ENCODE data around the gene OVOL2. TPM values are rescaled to one million over a fixed set of nuclear protein-coding genes. Genes with fewer than 3 reads are reported as not detected.

Gene OVOL2
- total RNA-seq, 3 donors from 2014 or later (not counting 1 experiment from before 2014, with no cell fraction given) = not detected

DNA sequence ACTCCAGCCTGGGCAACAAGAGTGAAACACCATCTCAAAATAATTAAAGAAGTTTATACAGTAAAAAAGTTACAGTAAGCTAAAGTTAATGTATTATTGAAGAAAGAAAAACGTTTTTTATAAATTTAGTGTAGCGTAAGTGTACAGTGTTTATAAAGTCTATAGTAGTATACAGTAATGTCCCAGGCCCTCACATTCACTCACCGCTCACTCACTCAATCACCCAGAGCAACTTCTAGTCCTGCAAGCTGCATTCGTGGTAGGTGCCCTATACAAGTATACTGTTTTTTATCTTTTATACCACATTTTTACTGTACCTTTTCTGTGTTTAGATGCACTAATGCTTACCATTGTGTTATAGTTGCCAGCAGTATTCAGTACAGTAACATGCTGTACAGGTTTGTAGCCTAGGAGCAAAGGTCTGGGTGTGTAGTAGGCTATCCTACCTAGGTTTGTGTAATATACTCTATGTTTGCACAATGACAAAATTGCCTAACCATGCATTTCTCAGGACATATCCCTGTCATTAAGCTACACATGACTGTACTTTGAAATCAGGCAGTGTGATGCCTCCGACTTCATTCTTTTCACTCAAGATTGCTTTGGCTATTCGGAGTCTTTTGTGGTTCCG, 72.2 kb downstream of the OVOL2 start:
- intact Hi-C loops (cut with micrococcal nuclease) = no loop called here
- Mint-ChIP-seq H3K4me1 (peaks cover 0 to 5% of the 10 kb centered on the region in 2 donors), H3K36me3 (no peaks in the 10 kb centered on the region), H3K9me3 (no peaks in the 10 kb centered on the region), H3K27me3 (ENCODE audit: low read depth in 2 of 2) (no peaks in the 10 kb centered on the region), H3K4me3 (no peak overlapping the region), H3K27ac (no peak overlapping the region)
- Histone ChIP-seq H3K36me3 (ENCODE audit: control insufficient read depth, insufficient read depth, low read length) (peaks cover 21% of the 10 kb centered on the region), H3K27ac (ENCODE audit: low read length) (no peak overlapping the region), H3K27me3 (ENCODE audit: control insufficient read depth, insufficient read depth, low read length) (no peaks in the 10 kb centered on the region), H3K4me1 (ENCODE audit: control insufficient read depth, insufficient read depth, low read length) (no peaks in the 10 kb centered on the region), H3K4me3 (ENCODE audit: low read length) (no peak overlapping the region), H3K9me3 (ENCODE audit: control insufficient read depth, insufficient read depth, low read length) (no peaks in the 10 kb centered on the region)
- TF ChIP-seq, protein P1, sequence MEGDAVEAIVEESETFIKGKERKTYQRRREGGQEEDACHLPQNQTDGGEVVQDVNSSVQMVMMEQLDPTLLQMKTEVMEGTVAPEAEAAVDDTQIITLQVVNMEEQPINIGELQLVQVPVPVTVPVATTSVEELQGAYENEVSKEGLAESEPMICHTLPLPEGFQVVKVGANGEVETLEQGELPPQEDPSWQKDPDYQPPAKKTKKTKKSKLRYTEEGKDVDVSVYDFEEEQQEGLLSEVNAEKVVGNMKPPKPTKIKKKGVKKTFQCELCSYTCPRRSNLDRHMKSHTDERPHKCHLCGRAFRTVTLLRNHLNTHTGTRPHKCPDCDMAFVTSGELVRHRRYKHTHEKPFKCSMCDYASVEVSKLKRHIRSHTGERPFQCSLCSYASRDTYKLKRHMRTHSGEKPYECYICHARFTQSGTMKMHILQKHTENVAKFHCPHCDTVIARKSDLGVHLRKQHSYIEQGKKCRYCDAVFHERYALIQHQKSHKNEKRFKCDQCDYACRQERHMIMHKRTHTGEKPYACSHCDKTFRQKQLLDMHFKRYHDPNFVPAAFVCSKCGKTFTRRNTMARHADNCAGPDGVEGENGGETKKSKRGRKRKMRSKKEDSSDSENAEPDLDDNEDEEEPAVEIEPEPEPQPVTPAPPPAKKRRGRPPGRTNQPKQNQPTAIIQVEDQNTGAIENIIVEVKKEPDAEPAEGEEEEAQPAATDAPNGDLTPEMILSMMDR (IDR thresholded peaks at IDR 0.05) = no peak
- WGBS (ENCODE audit: insufficient coverage) = 98% methylated on average over 5 of the region's 7 CpGs
- DNase-seq (no peak), ATAC-seq (no peak)

DNA sequence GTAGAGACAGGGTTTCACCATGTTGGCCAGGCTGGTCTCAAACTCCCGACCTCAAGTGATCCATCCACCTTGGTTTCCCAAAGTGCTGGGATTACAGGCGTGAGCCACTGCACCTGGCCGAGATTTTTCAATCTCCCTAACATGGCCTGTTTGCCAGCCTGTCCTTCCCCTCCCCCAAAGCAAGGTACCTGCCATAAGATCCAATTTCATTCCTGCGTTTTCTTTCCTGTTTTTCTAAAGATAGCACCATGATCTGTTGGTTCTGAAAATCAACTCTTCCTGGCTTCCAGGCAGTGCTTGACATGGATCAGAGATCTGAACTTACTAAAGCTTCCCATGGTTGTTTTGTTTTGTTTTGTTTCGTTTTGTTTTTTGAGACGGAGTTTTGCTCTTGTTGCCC, 81.4 kb downstream of the OVOL2 start:
- WGBS (ENCODE audit: insufficient coverage) = 94% methylated on average over 6 of the region's 6 CpGs
- no peak overlapping the region for H3K27ac Mint-ChIP-seq
- H3K36me3 Mint-ChIP-seq = no peaks in the 10 kb centered on the region
- peaks cover 22 to 32% of the 10 kb centered on the region in 2 donors for H3K4me1 Mint-ChIP-seq
- H3K4me1 ChIP-seq (ENCODE audit: control insufficient read depth, insufficient read depth, low read length) = peaks cover 14% of the 10 kb centered on the region
- TF ChIP-seq, protein P1 (IDR thresholded peaks at IDR 0.05) = no peak
- H3K4me3 ChIP-seq (ENCODE audit: low read length) = no peak overlapping the region
- H3K9me3 ChIP-seq (ENCODE audit: control insufficient read depth, insufficient read depth, low read length) = no peaks in the 10 kb centered on the region
- DNase-seq (no peak), ATAC-seq (no peak)
- H3K36me3 ChIP-seq (ENCODE audit: control insufficient read depth, insufficient read depth, low read length) = peaks cover 9% of the 10 kb centered on the region
- no peak overlapping the region for H3K27ac ChIP-seq (ENCODE audit: low read length)
- no peaks in the 10 kb centered on the region for H3K27me3 Mint-ChIP-seq (ENCODE audit: low read depth in 2 of 2)
- intact Hi-C loops (cut with micrococcal nuclease) = no loop called here
- H3K27me3 ChIP-seq (ENCODE audit: control insufficient read depth, insufficient read depth, low read length) = no peaks in the 10 kb centered on the region
- no peaks in the 10 kb centered on the region for H3K9me3 Mint-ChIP-seq
- no peak overlapping the region for H3K4me3 Mint-ChIP-seq

Other genes starting within 250 kb of the OVOL2 start
- gene SNX5, start 89.1 kb downstream of the OVOL2 start, total RNA-seq = 10 to 100 TPM; 62.3 to 85.4 (median 72.1) TPM
- 10 to 100 TPM; 10.3 to 25.1 (median 13.0) TPM for gene MGME1, start 88.9 kb downstream of the OVOL2 start, total RNA-seq
- gene KAT14, start 79.9 kb upstream of the OVOL2 start, total RNA-seq = 10 to 100 TPM in 2 of 3 donors, 1 to 10 TPM in 1; 9.7 to 13.0 (median 10.9) TPM
- gene PET117, start 79.9 kb upstream of the OVOL2 start, total RNA-seq = 10 to 100 TPM in 2 of 3 donors, 1 to 10 TPM in 1; 7.0 to 11.7 (median 10.4) TPM
- 1 to 10 TPM; 5.2 to 9.6 (median 9.3) TPM for gene ZNF133, start 230.6 kb upstream of the OVOL2 start, total RNA-seq